GM23338 (cell line): Measurements from ENCODE around the gene ANKMY2. TPM values are rescaled to one million over a fixed set of nuclear protein-coding genes. Genes with fewer than 3 reads are reported as not detected.

Source experiments
- ATAC-seq: fragments of 200-7000 bp; cut with Tn5 transposase; 3 replicates; pipeline ENCODE4 v1.9.1; 2020
- DNase-seq: peaks from one replicate; pipeline ENCODE4 v3.0.0-alpha.2; 2015; ENCODE audit warnings: low spot score
- H2AFZ ChIP-seq: fragments of 200-600 bp; sonication (generic); 2 replicates; pipeline ENCODE4 v1.8.0; 2016; ENCODE audit warnings: antibody characterized with exemption, mild to moderate bottlenecking, moderate library complexity
- H3F3A ChIP-seq: fragments of 200-600 bp; sonication (generic); replicated peaks from 2 replicates; pipeline ENCODE4 v1.8.0; 2017; ENCODE audit warnings: antibody characterized with exemption, mixed run types, low read depth
- H3K27ac ChIP-seq: fragments of 200-600 bp; sonication (generic); 2 replicates; pipeline ENCODE4 v1.6.1; 2016; ENCODE audit warnings: low read depth
- H3K27me3 ChIP-seq: fragments of 200-600 bp; sonication (generic); 2 replicates; pipeline ENCODE4 v1.8.0; 2016; ENCODE audit warnings: mild to moderate bottlenecking, mixed run types, moderate library complexity; ENCODE audit not compliant: insufficient read depth
- H3K36me3 ChIP-seq: fragments of 200-600 bp; sonication (generic); 2 replicates; pipeline ENCODE4 v1.8.0; 2016; ENCODE audit warnings: mild to moderate bottlenecking; ENCODE audit not compliant: insufficient read depth
- H3K4me1 ChIP-seq: fragments of 200-600 bp; sonication (generic); 2 replicates; pipeline ENCODE4 v1.8.0; 2016; ENCODE audit warnings: mild to moderate bottlenecking, moderate library complexity; ENCODE audit not compliant: insufficient read depth
- H3K4me2 ChIP-seq: fragments of 200-600 bp; sonication (generic); 2 replicates; pipeline ENCODE4 v1.7.1; 2017; ENCODE audit warnings: mixed run types
- H3K4me3 ChIP-seq: fragments of 200-600 bp; sonication (generic); 2 replicates; pipeline ENCODE4 v1.6.1; 2016; ENCODE audit warnings: mixed run types
- H3K79me2 ChIP-seq: fragments of 200-600 bp; sonication (generic); replicated peaks from 2 replicates; pipeline ENCODE4 v1.8.0; 2017; ENCODE audit warnings: mild to moderate bottlenecking; ENCODE audit not compliant: insufficient read depth
- H3K9me2 ChIP-seq: fragments of 200-600 bp; sonication (generic); 2 replicates; pipeline ENCODE4 v1.8.0; 2017; ENCODE audit not compliant: insufficient read depth
- H4K20me1 ChIP-seq: fragments of 200-600 bp; sonication (generic); replicated peaks from 2 replicates; pipeline ENCODE4 v1.8.0; 2017; ENCODE audit warnings: mild to moderate bottlenecking; ENCODE audit not compliant: insufficient read depth
- H3K27ac Mint-ChIP-seq: 2 replicates; pipeline ENCODE4 v1.8.0; 2020; ENCODE audit warnings: inconsistent platforms, mild to moderate bottlenecking, moderate library complexity, mixed read lengths
- H3K27me3 Mint-ChIP-seq: 3 replicates; pipeline ENCODE4 v1.8.0; 2022; ENCODE audit warnings: low read depth, mild to moderate bottlenecking, moderate library complexity, mixed read lengths, inconsistent platforms; ENCODE audit not compliant: insufficient read depth, poor library complexity
- H3K36me3 Mint-ChIP-seq: 3 replicates; pipeline ENCODE4 v1.8.0; 2021; ENCODE audit warnings: low read depth, mild to moderate bottlenecking, inconsistent platforms, moderate library complexity, mixed read lengths
- H3K4me1 Mint-ChIP-seq: 3 replicates; pipeline ENCODE4 v1.8.0; 2020; ENCODE audit warnings: mild to moderate bottlenecking, inconsistent platforms, mixed read lengths
- H3K4me3 Mint-ChIP-seq: 3 replicates; pipeline ENCODE4 v1.8.0; 2021; ENCODE audit warnings: moderate library complexity, mild to moderate bottlenecking, inconsistent platforms, mixed read lengths
- H3K9me3 Mint-ChIP-seq: 3 replicates; pipeline ENCODE4 v1.8.0; 2020; ENCODE audit warnings: moderate library complexity, mild to moderate bottlenecking, inconsistent platforms, mixed read lengths
- CREB1 ChIP-seq: fragments of 250-450 bp; sonication (Bioruptor Pico); IDR thresholded peaks from 2 replicates; pipeline ENCODE4 v1.5.0; 2020; ENCODE audit warnings: low read depth, mild to moderate bottlenecking, moderate library complexity
- EZH2 ChIP-seq: fragments of 200-600 bp; sonication (generic); IDR thresholded peaks from one replicate; pipeline ENCODE4 v1.8.0; 2017; ENCODE audit warnings: antibody characterized with exemption, mild to moderate bottlenecking, low read depth; ENCODE audit not compliant: unreplicated experiment
- EZH2phosphoT487 ChIP-seq: fragments of 200-600 bp; sonication (generic); IDR thresholded peaks from one replicate; pipeline ENCODE4 v1.8.1; 2018; ENCODE audit warnings: antibody characterized with exemption; ENCODE audit not compliant: unreplicated experiment
- JUNB ChIP-seq: IDR thresholded peaks from one replicate; pipeline ENCODE4 v1.6.1; 2016; ENCODE audit warnings: antibody characterized with exemption; ENCODE audit not compliant: unreplicated experiment
- NANOG ChIP-seq: IDR thresholded peaks from 2 replicates; pipeline ENCODE4 v1.6.1; 2016; ENCODE audit warnings: antibody characterized with exemption, borderline replicate concordance
- POLR2AphosphoS5 ChIP-seq: IDR thresholded peaks from 2 replicates; pipeline ENCODE4 v1.6.1; 2016; ENCODE audit warnings: antibody characterized with exemption, low read depth
- REST ChIP-seq: IDR thresholded peaks from one replicate; pipeline ENCODE4 v1.6.1; 2018; ENCODE audit warnings: antibody characterized with exemption; ENCODE audit not compliant: unreplicated experiment
- STAT1 ChIP-seq: IDR thresholded peaks from one replicate; pipeline ENCODE4 v1.6.1; 2016; ENCODE audit warnings: antibody characterized with exemption; ENCODE audit not compliant: unreplicated experiment
- ZNF114 ChIP-seq: fragments of 250-450 bp; sonication (Bioruptor Pico); IDR thresholded peaks from 2 replicates; pipeline ENCODE4 v1.5.0; 2020; ENCODE audit warnings: mild to moderate bottlenecking, moderate library complexity
- ZNF331 ChIP-seq: fragments of 250-450 bp; sonication (Bioruptor Pico); IDR thresholded peaks from 2 replicates; pipeline ENCODE4 v1.5.0; 2020; ENCODE audit warnings: low read depth, mild to moderate bottlenecking, moderate library complexity
- polyA plus RNA-seq: library from polyadenylated mRNA; unstranded; fragments of >200 nt; fragmentation: Nextera tagmentation; extraction: Ambion mirVana; gene quantifications from 2 replicates; pipeline ENCODE4 v1.2.1, GENCODE V29; 2016
- total RNA-seq: library from RNA; depleted of rRNA; stranded (reverse); fragments of >200 nt; shearing (Covaris generic); gene quantifications from 2 replicates; pipeline ENCODE4 v1.2.3, GENCODE V29; 2014
- TF ChIP-seq, protein P1 (sequence below): fragments of 250-450 bp; sonication (Bioruptor Pico); IDR thresholded peaks from 2 replicates; pipeline ENCODE4 v1.5.0; 2020; ENCODE audit warnings: mild to moderate bottlenecking, moderate library complexity
- TF ChIP-seq, protein P2 (sequence below), 2 experiments: fragments of 200-600 bp in 1 of 2; sonication (generic) in 1 of 2; conservative IDR thresholded peaks; 2 replicates each; pipeline versions ENCODE4 v1.5.1 to v1.6.1; 2016 to 2017; ENCODE audit warnings: antibody characterized with exemption in 2 of 2, low read depth in 2 of 2, mild to moderate bottlenecking in 2 of 2, moderate library complexity in 1 of 2
- TF ChIP-seq, protein P3 (sequence below): IDR thresholded peaks from 2 replicates; pipeline ENCODE4 v1.6.1; 2016; ENCODE audit warnings: antibody characterized with exemption

ANKMY2 gene
- total and polyA plus RNA-seq, 2 experiments from 2014 or later: 4.4 to 9.5 TPM

DNA sequence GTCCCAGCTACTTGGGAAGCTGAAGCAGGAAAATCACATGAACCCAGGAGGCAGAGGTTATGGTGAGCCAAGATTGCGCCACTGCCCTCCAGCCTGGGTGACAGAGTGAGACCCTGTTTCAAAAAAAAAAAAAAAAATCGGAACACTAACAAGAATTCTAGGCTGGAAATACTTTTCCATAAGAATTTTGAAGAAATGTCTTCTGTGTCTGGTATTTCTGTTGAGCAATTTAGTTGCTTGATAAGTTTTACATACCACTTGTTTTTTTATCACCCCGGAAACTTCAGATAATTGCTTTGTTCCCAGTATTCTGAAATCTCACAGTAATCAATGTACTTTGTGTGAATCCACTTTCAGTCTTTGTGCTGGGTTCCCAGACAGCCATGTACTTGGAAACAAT is 26.3 kb upstream of the ANKMY2 start:
- Histone ChIP-seq H3K9me2 (no peaks in the 10 kb centered on the region), H3K27ac (no peak overlapping the region), H3K4me1 (peaks cover 27% of the 10 kb centered on the region), H3K36me3 (0 out of 2 replicates have a peak, but pooled peaks cover 2% of the 10 kb centered on the region), H3K4me2 (no peak overlapping the region), H3K27me3 (no peaks in the 10 kb centered on the region), H2AFZ (no peak overlapping the region), H3K79me2 (peaks cover 67% of the 10 kb centered on the region), H4K20me1 (no peaks in the 10 kb centered on the region), H3F3A (no peaks in the 10 kb centered on the region), H3K4me3 (no peak overlapping the region)
- no peak for TF ChIP-seq REST
- TF ChIP-seq ZNF114 (CRISPR knock-in tag): no peak
- TF ChIP-seq JUNB: no peak
- TF ChIP-seq POLR2AphosphoS5: no peak
- TF ChIP-seq ZNF331 (CRISPR knock-in tag): no peak
- TF ChIP-seq, protein P1, sequence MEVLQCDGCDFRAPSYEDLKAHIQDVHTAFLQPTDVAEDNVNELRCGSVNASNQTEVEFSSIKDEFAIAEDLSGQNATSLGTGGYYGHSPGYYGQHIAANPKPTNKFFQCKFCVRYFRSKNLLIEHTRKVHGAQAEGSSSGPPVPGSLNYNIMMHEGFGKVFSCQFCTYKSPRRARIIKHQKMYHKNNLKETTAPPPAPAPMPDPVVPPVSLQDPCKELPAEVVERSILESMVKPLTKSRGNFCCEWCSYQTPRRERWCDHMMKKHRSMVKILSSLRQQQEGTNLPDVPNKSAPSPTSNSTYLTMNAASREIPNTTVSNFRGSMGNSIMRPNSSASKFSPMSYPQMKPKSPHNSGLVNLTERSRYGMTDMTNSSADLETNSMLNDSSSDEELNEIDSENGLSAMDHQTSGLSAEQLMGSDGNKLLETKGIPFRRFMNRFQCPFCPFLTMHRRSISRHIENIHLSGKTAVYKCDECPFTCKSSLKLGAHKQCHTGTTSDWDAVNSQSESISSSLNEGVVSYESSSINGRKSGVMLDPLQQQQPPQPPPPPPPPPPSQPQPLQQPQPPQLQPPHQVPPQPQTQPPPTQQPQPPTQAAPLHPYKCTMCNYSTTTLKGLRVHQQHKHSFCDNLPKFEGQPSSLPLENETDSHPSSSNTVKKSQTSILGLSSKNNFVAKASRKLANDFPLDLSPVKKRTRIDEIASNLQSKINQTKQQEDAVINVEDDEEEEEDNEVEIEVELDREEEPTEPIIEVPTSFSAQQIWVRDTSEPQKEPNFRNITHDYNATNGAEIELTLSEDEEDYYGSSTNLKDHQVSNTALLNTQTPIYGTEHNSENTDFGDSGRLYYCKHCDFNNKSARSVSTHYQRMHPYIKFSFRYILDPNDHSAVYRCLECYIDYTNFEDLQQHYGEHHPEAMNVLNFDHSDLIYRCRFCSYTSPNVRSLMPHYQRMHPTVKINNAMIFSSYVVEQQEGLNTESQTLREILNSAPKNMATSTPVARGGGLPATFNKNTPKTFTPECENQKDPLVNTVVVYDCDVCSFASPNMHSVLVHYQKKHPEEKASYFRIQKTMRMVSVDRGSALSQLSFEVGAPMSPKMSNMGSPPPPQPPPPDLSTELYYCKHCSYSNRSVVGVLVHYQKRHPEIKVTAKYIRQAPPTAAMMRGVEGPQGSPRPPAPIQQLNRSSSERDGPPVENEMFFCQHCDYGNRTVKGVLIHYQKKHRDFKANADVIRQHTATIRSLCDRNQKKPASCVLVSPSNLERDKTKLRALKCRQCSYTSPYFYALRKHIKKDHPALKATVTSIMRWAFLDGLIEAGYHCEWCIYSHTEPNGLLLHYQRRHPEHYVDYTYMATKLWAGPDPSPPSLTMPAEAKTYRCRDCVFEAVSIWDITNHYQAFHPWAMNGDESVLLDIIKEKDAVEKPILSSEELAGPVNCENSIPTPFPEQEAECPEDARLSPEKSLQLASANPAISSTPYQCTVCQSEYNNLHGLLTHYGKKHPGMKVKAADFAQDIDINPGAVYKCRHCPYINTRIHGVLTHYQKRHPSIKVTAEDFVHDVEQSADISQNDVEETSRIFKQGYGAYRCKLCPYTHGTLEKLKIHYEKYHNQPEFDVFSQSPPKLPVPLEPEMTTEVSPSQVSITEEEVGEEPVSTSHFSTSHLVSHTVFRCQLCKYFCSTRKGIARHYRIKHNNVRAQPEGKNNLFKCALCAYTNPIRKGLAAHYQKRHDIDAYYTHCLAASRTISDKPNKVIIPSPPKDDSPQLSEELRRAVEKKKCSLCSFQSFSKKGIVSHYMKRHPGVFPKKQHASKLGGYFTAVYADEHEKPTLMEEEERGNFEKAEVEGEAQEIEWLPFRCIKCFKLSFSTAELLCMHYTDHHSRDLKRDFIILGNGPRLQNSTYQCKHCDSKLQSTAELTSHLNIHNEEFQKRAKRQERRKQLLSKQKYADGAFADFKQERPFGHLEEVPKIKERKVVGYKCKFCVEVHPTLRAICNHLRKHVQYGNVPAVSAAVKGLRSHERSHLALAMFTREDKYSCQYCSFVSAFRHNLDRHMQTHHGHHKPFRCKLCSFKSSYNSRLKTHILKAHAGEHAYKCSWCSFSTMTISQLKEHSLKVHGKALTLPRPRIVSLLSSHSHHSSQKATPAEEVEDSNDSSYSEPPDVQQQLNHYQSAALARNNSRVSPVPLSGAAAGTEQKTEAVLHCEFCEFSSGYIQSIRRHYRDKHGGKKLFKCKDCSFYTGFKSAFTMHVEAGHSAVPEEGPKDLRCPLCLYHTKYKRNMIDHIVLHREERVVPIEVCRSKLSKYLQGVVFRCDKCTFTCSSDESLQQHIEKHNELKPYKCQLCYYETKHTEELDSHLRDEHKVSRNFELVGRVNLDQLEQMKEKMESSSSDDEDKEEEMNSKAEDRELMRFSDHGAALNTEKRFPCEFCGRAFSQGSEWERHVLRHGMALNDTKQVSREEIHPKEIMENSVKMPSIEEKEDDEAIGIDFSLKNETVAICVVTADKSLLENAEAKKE (CRISPR knock-in tag): no peak
- TF ChIP-seq, protein P2, sequence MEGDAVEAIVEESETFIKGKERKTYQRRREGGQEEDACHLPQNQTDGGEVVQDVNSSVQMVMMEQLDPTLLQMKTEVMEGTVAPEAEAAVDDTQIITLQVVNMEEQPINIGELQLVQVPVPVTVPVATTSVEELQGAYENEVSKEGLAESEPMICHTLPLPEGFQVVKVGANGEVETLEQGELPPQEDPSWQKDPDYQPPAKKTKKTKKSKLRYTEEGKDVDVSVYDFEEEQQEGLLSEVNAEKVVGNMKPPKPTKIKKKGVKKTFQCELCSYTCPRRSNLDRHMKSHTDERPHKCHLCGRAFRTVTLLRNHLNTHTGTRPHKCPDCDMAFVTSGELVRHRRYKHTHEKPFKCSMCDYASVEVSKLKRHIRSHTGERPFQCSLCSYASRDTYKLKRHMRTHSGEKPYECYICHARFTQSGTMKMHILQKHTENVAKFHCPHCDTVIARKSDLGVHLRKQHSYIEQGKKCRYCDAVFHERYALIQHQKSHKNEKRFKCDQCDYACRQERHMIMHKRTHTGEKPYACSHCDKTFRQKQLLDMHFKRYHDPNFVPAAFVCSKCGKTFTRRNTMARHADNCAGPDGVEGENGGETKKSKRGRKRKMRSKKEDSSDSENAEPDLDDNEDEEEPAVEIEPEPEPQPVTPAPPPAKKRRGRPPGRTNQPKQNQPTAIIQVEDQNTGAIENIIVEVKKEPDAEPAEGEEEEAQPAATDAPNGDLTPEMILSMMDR (conservative IDR thresholded peaks at IDR 0.05; ENCODE audit: low read depth in 2 of 2): no peak
- TF ChIP-seq EZH2: no peak
- TF ChIP-seq NANOG: no peak
- TF ChIP-seq EZH2phosphoT487: no peak
- no peak for TF ChIP-seq STAT1
- TF ChIP-seq CREB1 (CRISPR knock-in tag): no peak
- TF ChIP-seq, protein P3, sequence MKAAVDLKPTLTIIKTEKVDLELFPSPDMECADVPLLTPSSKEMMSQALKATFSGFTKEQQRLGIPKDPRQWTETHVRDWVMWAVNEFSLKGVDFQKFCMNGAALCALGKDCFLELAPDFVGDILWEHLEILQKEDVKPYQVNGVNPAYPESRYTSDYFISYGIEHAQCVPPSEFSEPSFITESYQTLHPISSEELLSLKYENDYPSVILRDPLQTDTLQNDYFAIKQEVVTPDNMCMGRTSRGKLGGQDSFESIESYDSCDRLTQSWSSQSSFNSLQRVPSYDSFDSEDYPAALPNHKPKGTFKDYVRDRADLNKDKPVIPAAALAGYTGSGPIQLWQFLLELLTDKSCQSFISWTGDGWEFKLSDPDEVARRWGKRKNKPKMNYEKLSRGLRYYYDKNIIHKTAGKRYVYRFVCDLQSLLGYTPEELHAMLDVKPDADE: no peak
- Mint-ChIP-seq H3K9me3 (peaks cover 2% of the 10 kb centered on the region; the same call in 2 of the 3 replicates), H3K4me1 (peaks cover 39% of the 10 kb centered on the region), H3K27ac (peak overlapping the region; percentile 81), H3K36me3 (peaks cover 47% of the 10 kb centered on the region), H3K27me3 (peaks cover 4% of the 10 kb centered on the region), H3K4me3 (no peak overlapping the region)
- ATAC-seq (no peak), DNase-seq (no peak)
